GM12878 (cell line): ENCODE results near the gene IL22. TPM values are rescaled to one million over a fixed set of nuclear protein-coding genes. Genes with fewer than 3 reads are reported as not detected.
A peak's percentile ranks its signal among the peaks of the same experiment; 100 is the strongest.

Experiments used
- ATAC-seq: fragments of 200-7000 bp; cut with Tn5 transposase; 3 replicates; pipeline ENCODE4 v1.9.1; 2020; ENCODE audit warnings: mild to moderate bottlenecking, moderate library complexity
- Bru-seq: library from RNA; stranded (reverse); fragments of 400-500 nt; gene quantifications from one replicate; lab custom pipeline; 2021; lab: Mats Ljungman, UMichigan
- BruChase-seq, 2 experiments: library from RNA; stranded (reverse); fragments of 400-500 nt; gene quantifications; one replicate each; lab custom pipeline; 2021; lab: Mats Ljungman, UMichigan
- BruUV-seq: library from RNA; stranded (reverse); fragments of 400-500 nt; replicated peaks from 2 replicates; lab custom pipeline; 2021; lab: Mats Ljungman, UMichigan
- CTCF ChIA-PET: fragments of 300-600 bp; sonication (Branson Sonifier 250); formaldehyde crosslinking; extraction: SDS; loops from one replicate; lab custom pipeline; 2021; ENCODE audit warnings: inconsistent platforms; lab: Yijun Ruan, JAX
- POLR2A ChIA-PET: fragments of 350-600 bp; formaldehyde crosslinking; extraction: SDS; loops from one replicate; lab custom pipeline; 2021; ENCODE audit warnings: inconsistent platforms; lab: Charles Lee
- RAD21 ChIA-PET: fragments of 300-600 bp; sonication (Branson Sonifier 250); formaldehyde crosslinking; loops from one replicate; lab custom pipeline; 2023; ENCODE audit warnings: antibody characterized with exemption; ENCODE audit not compliant: unreplicated experiment; lab: Charles Lee
- SMC1A ChIA-PET: fragments of 300-600 bp; sonication (Branson Sonifier 250); formaldehyde crosslinking; loops from one replicate; lab custom pipeline; 2023; ENCODE audit not compliant: unreplicated experiment, uncharacterized antibody; lab: Charles Lee
- DNase-seq: peaks from one replicate; pipeline ENCODE4 v3.0.0-alpha.2; 2011; ENCODE audit warnings: low read depth, low spot score
- FAIRE-seq: peaks from 3 replicates; lab custom pipeline; 2011; peaks lifted over from hg19 to GRCh38; lab: Jason Lieb, UNC
- H2AFZ ChIP-seq: 2 replicates; pipeline ENCODE4 v1.6.0; 2011; ENCODE audit warnings: low read depth, low read length, control low read depth; ENCODE audit not compliant: control insufficient read depth
- H3K27ac ChIP-seq: 2 replicates; pipeline ENCODE4 v1.5.1; 2011; ENCODE audit warnings: control low read depth; ENCODE audit not compliant: control insufficient read depth, insufficient read depth
- H3K27me3 ChIP-seq, 2 experiments: replicated peaks in 1 of 2; 2 replicates each; pipeline versions ENCODE4 v1.6.0 to v1.6.1; 2011; ENCODE audit warnings: low read length in 1 of 2; ENCODE audit not compliant: control insufficient read depth in 2 of 2, insufficient read depth in 2 of 2
- H3K36me3 ChIP-seq, 2 experiments: 2 replicates each; pipeline ENCODE4 v1.5.1; 2011; ENCODE audit warnings: low read length in 1 of 2; ENCODE audit not compliant: control insufficient read depth in 2 of 2, insufficient read depth in 2 of 2
- H3K4me1 ChIP-seq: 2 replicates; pipeline ENCODE4 v1.6.1; 2011; ENCODE audit warnings: mild to moderate bottlenecking, low read length, moderate library complexity, mixed read lengths; ENCODE audit not compliant: control insufficient read depth, insufficient read depth
- H3K4me2 ChIP-seq: 2 replicates; pipeline ENCODE4 v1.6.0; 2011; ENCODE audit warnings: control low read depth; ENCODE audit not compliant: control insufficient read depth, insufficient read depth
- H3K4me3 ChIP-seq: fragments of 200-600 bp; sonication (generic); 2 replicates; pipeline ENCODE4 v1.5.1; 2016
- H3K79me2 ChIP-seq: 2 replicates; pipeline ENCODE4 v1.6.0; 2011; ENCODE audit warnings: low read length; ENCODE audit not compliant: control insufficient read depth, insufficient read depth
- H3K9ac ChIP-seq: 2 replicates; pipeline ENCODE4 v1.8.0; 2011; ENCODE audit warnings: low read length, control low read depth, mixed read lengths; ENCODE audit not compliant: control insufficient read depth, insufficient read depth
- H3K9me3 ChIP-seq: replicated peaks from 3 replicates; pipeline ENCODE4 v1.5.1; 2011; ENCODE audit warnings: mild to moderate bottlenecking, low read length; ENCODE audit not compliant: control insufficient read depth, insufficient read depth
- H4K20me1 ChIP-seq: 2 replicates; pipeline ENCODE4 v1.6.0; 2011; ENCODE audit not compliant: control insufficient read depth, insufficient read depth
- E2F4 ChIP-seq: IDR thresholded peaks from 2 replicates; pipeline ENCODE4 v1.6.1; 2012; ENCODE audit warnings: low read depth, low read length, improper control_type of control experiment
- FOXM1 ChIP-seq: IDR thresholded peaks from 2 replicates; pipeline ENCODE4 v1.6.1; 2012; ENCODE audit warnings: low read depth, mild to moderate bottlenecking, inconsistent platforms, low read length, moderate library complexity
- JUNB ChIP-seq: IDR thresholded peaks from 2 replicates; pipeline ENCODE4 v1.6.1; 2016; ENCODE audit warnings: antibody characterized with exemption, mild to moderate bottlenecking
- LARP7 ChIP-seq: fragments of 450-650 bp; IDR thresholded peaks from 2 replicates; pipeline ENCODE4 v1.6.1; 2017; ENCODE audit warnings: mild to moderate bottlenecking
- NRF1 ChIP-seq: conservative IDR thresholded peaks from 2 replicates; pipeline ENCODE4 v1.6.1; 2011; ENCODE audit warnings: mild to moderate bottlenecking, low read depth, low read length, improper control_type of control experiment
- POU2F2 ChIP-seq: IDR thresholded peaks from 3 replicates; pipeline ENCODE4 v1.6.1; 2011; ENCODE audit warnings: low read depth, mild to moderate bottlenecking, low read length, borderline replicate concordance
- RAD21 ChIP-seq: IDR thresholded peaks from 2 replicates; pipeline ENCODE4 v1.6.1; 2011; ENCODE audit warnings: mild to moderate bottlenecking, low read depth, low read length, moderate library complexity; ENCODE audit not compliant: insufficient read depth
- RBBP5 ChIP-seq: fragments of 200-600 bp; sonication (generic); conservative IDR thresholded peaks from 2 replicates; pipeline ENCODE4 v1.6.1; 2016
- RCOR1 ChIP-seq: conservative IDR thresholded peaks from 2 replicates; pipeline ENCODE4 v1.6.1; 2012; ENCODE audit warnings: low read depth, low read length, improper control_type of control experiment
- SIX5 ChIP-seq: IDR thresholded peaks from 2 replicates; pipeline ENCODE4 v1.6.1; 2011; ENCODE audit warnings: mild to moderate bottlenecking, low read depth, low read length, moderate library complexity; ENCODE audit not compliant: severe bottlenecking
- SMAD1 ChIP-seq: fragments of 450-650 bp; IDR thresholded peaks from 2 replicates; pipeline ENCODE4 v1.6.1; 2018; ENCODE audit warnings: mild to moderate bottlenecking, low read depth; ENCODE audit not compliant: partially characterized antibody
- TCF7 ChIP-seq: IDR thresholded peaks from 2 replicates; pipeline ENCODE4 v1.6.1; 2014; ENCODE audit warnings: antibody characterized with exemption, borderline replicate concordance
- USF1 ChIP-seq: IDR thresholded peaks from 2 replicates; pipeline ENCODE4 v1.6.1; 2011; ENCODE audit warnings: borderline replicate concordance, low read depth, mild to moderate bottlenecking, moderate library complexity, mixed read lengths, low read length; ENCODE audit not compliant: insufficient read depth; ENCODE audit errors: extremely low read length
- ZNF622 ChIP-seq: fragments of 450-650 bp; IDR thresholded peaks from 2 replicates; pipeline ENCODE4 v1.6.1; 2017; ENCODE audit warnings: mild to moderate bottlenecking, inconsistent platforms
- WGBS: methylation state at CpG from one replicate; pipeline ENCODE4 v1.1.6; 2016; ENCODE audit warnings: low lambda C conversion rate; ENCODE audit not compliant: insufficient replicate concordance, insufficient coverage; ENCODE audit errors: missing lambda C conversion rate; 5-methylcytosine and 5-hydroxymethylcytosine counted together
- in situ Hi-C: fragments of 300-500 bp; cut with MboI; formaldehyde crosslinking; loops from 9 replicates; pipeline ENCODE4 v1.14.3; 2018; ENCODE audit warnings: mixed read lengths
- intact Hi-C: fragments of 100-400 bp; cut with micrococcal nuclease; formaldehyde crosslinking; loops from one replicate; pipeline ENCODE4 v1.14.2; 2022; ENCODE audit not compliant: unreplicated experiment
- long read RNA-seq, 2 experiments: library from polyadenylated mRNA; unstranded; transcript quantifications; one replicate each; pipeline ENCODE4 v2.0.0, GENCODE V29; 2019 to 2020
- polyA minus RNA-seq, 3 experiments: library from RNA; depleted of rRNA, polyadenylated mRNA; stranded (reverse); fragments of >200 nt; gene quantifications; 2 replicates each; pipeline ENCODE4 v1.2.3, GENCODE V29; 2011
- polyA plus RNA-seq, 11 experiments: library from polyadenylated mRNA; depleted of rRNA in 4 of 11; unstranded in 6 of 11; stranded (reverse) in 5 of 11; fragments of >200 nt; fragmentation: Nextera tagmentation in 4 of 11; fragmentation: Illumina TruSeq in 1 of 11; extraction: Ambion mirVana in 4 of 11; extraction: Trizol in 1 of 11; gene quantifications; 1 replicate in 1 of 11; 2 replicates in 10 of 11; pipeline versions ENCODE4 v1.2.1 to v1.2.3, GENCODE V29; 2011 to 2016; ENCODE audit warnings: inconsistent platforms in 2 of 11, missing spikeins in 2 of 11, low read depth in 1 of 11
- total RNA-seq, 4 experiments: library from RNA; depleted of rRNA in 3 of 4; stranded (reverse); fragments of >200 nt in 3 of 4; fragmentation: Illumina TruSeq in 1 of 4; extraction: Trizol in 1 of 4; gene quantifications; 2 replicates each; pipeline versions ENCODE4 v1.2.1 to v1.2.3, GENCODE V29; 2013 to 2021
- TF ChIP-seq, protein P1 (sequence below): IDR thresholded peaks from 2 replicates; pipeline ENCODE4 v1.6.1; 2011; ENCODE audit warnings: borderline replicate concordance, low read depth, mild to moderate bottlenecking, moderate library complexity, low read length; ENCODE audit not compliant: insufficient read depth, poor library complexity, severe bottlenecking
- TF ChIP-seq, protein P2 (sequence below): IDR thresholded peaks from 2 replicates; pipeline ENCODE4 v1.6.1; 2012; ENCODE audit warnings: low read depth, low read length, improper control_type of control experiment

The IL22 gene, protein sequence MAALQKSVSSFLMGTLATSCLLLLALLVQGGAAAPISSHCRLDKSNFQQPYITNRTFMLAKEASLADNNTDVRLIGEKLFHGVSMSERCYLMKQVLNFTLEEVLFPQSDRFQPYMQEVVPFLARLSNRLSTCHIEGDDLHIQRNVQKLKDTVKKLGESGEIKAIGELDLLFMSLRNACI
- not detected in 2 replicates for total RNA-seq (2013; cell fraction: nucleolus; rRNA removed)
- total RNA-seq (2014; rRNA removed), result not detected in 2 replicates
- total RNA-seq (2014; rRNA removed; fragmentation: Illumina TruSeq; extraction: Trizol), result not detected in 2 replicates
- not detected in 2 replicates for total RNA-seq (2021)
- polyA plus RNA-seq (2011; ENCODE audit: low read depth), result not detected
- polyA plus RNA-seq (2011; rRNA removed), result not detected in 2 replicates
- not detected in 2 replicates for polyA plus RNA-seq (2011; cell fraction: cytosol; rRNA removed)
- not detected in 2 replicates for polyA plus RNA-seq (2011; cell fraction: nucleus; rRNA removed)
- polyA plus RNA-seq (2012), result not detected in 2 replicates
- not detected in 2 replicates for polyA plus RNA-seq (2014; fragmentation: Illumina TruSeq; extraction: Trizol)
- not detected for polyA plus RNA-seq (2014; fragmentation: Nextera tagmentation; extraction: Ambion mirVana)
- not detected in 2 replicates for polyA plus RNA-seq (2014; rRNA removed)
- polyA plus RNA-seq (2016; fragmentation: Nextera tagmentation; extraction: Ambion mirVana), result not detected
- not detected in 2 replicates for polyA minus RNA-seq (2011; rRNA and poly(A)+ RNA removed)
- polyA minus RNA-seq (2011; cell fraction: cytosol; rRNA and poly(A)+ RNA removed), result not detected in 2 replicates
- polyA minus RNA-seq (2011; cell fraction: nucleus; rRNA and poly(A)+ RNA removed), result not detected in 2 replicates
- Bru-seq, nascent RNA, result percentile 11 among the genes with signal in this experiment
- not detected for BruChase-seq, experiment 1, labeled RNA remaining after a 6-hour chase
- percentile 17 among the genes with signal in this experiment for BruChase-seq, experiment 2, labeled RNA remaining after a 2-hour chase
- long read RNA-seq, experiment 1, result 0 reads
- long read RNA-seq, experiment 2, result 0 reads

DNA sequence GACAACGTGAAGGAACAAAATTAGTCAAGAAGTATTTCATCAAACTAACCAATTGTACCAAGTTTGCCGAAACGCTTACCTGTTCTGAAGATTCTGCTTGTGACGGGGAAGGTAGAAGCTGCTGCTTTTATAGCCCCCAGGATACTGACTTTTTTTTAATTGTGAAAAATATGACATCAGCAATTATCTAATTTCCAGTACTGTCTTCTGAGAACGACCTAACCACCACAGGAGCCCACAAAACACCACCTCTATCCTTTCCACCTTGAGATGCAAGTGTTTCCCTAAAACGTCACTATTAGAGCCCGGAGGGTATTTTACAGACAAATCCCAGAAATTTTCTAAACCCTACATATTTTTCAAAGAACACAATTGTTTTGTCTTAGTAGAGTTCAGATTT is at the start of gene IL22:
Gene IL22, minus strand, starts transcription at position 101 of the 400 bp plus-strand sequence. CDS start 156 bp downstream, outside the sequence.
- no peak for DNase-seq
- H3K9me3 ChIP-seq, result no peaks in the 10 kb centered on the region
- H3K27ac ChIP-seq, result no peak within 1 kb of the TSS
- no peak for ATAC-seq
- peaks cover 6% of the 10 kb centered on the region for H3K4me1 ChIP-seq
- CTCF ChIA-PET, result no interaction called here
- in situ Hi-C loops (no loop called here), intact Hi-C loops (no loop called here)
- BruUV-seq, result no TSS peak
- no peaks in the 10 kb centered on the region for H4K20me1 ChIP-seq
- no peak within 1 kb of the TSS for H2AFZ ChIP-seq
- no peak within 1 kb of the TSS for H3K9ac ChIP-seq
- no peak within 1 kb of the TSS for H3K4me2 ChIP-seq
- TF ChIP-seq, protein P1, sequence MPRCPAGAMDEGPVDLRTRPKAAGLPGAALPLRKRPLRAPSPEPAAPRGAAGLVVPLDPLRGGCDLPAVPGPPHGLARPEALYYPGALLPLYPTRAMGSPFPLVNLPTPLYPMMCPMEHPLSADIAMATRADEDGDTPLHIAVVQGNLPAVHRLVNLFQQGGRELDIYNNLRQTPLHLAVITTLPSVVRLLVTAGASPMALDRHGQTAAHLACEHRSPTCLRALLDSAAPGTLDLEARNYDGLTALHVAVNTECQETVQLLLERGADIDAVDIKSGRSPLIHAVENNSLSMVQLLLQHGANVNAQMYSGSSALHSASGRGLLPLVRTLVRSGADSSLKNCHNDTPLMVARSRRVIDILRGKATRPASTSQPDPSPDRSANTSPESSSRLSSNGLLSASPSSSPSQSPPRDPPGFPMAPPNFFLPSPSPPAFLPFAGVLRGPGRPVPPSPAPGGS, result no peak
- no peak for TF ChIP-seq RCOR1
- TF ChIP-seq FOXM1, result no peak
- no peak for TF ChIP-seq POU2F2
- no peak for TF ChIP-seq JUNB
- no peak for TF ChIP-seq USF1
- no peak for TF ChIP-seq TCF7
- no peak for TF ChIP-seq ZNF622
- TF ChIP-seq RAD21, result no peak
- TF ChIP-seq SIX5, result no peak
- TF ChIP-seq NRF1, result no peak
- no peak for TF ChIP-seq SMAD1
- no peak for TF ChIP-seq E2F4
- no peak for TF ChIP-seq RBBP5
- TF ChIP-seq, protein P2, sequence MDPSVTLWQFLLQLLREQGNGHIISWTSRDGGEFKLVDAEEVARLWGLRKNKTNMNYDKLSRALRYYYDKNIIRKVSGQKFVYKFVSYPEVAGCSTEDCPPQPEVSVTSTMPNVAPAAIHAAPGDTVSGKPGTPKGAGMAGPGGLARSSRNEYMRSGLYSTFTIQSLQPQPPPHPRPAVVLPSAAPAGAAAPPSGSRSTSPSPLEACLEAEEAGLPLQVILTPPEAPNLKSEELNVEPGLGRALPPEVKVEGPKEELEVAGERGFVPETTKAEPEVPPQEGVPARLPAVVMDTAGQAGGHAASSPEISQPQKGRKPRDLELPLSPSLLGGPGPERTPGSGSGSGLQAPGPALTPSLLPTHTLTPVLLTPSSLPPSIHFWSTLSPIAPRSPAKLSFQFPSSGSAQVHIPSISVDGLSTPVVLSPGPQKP, result no peak
- TF ChIP-seq LARP7, result no peak
- H3K4me3 ChIP-seq, result no peak within 1 kb of the TSS
- H3K36me3 ChIP-seq, result no peaks in the 10 kb centered on the region
- 80% methylated on average over 7 of the region's 7 CpGs for WGBS
- no peaks in the 10 kb centered on the region for H3K27me3 ChIP-seq
- H3K79me2 ChIP-seq, result no peaks in the 10 kb centered on the region
- SMC1A ChIA-PET, result interaction anchor here (1.1 to 1.4 kb wide), 2 partner anchors 19 to 21 kb away, joined by 3 to 5 read pairs; no protein-coding TSS in a partner anchor
- POLR2A ChIA-PET, result no interaction called here
- RAD21 ChIA-PET, result no interaction called here
- FAIRE-seq, result no peak
